Transverse colon (tissue), 4 donors: Measurements from ENCODE around the gene MYO7A. TPM values are rescaled to one million over a fixed set of nuclear protein-coding genes. Genes with fewer than 3 reads are reported as not detected.

ENCODE experiments used
- DNase-seq: peaks from one replicate; pipeline ENCODE4 v3.0.0-alpha.2; 2019
- H3K27ac ChIP-seq, 4 donors: fragments of 200-600 bp; sonication (generic); 2 replicates each; pipeline ENCODE4 v1.5.1; 2016 to 2018; ENCODE audit warnings: inconsistent platforms in 4 of 4
- H3K27me3 ChIP-seq: fragments of 200-600 bp; sonication (generic); 2 replicates; pipeline ENCODE4 v1.5.1; 2017; ENCODE audit warnings: inconsistent platforms
- H3K36me3 ChIP-seq, 4 donors: fragments of 200-600 bp; sonication (generic); 2 replicates each; pipeline ENCODE4 v1.5.1; 2017 to 2019; ENCODE audit warnings: inconsistent platforms in 4 of 4
- H3K4me1 ChIP-seq, 4 donors: fragments of 200-600 bp; sonication (generic); 2 replicates each; pipeline ENCODE4 v1.5.1; 2017 to 2020; ENCODE audit warnings: inconsistent platforms in 4 of 4
- H3K4me3 ChIP-seq, 4 donors: fragments of 200-600 bp; sonication (generic); 1 replicate in 1 of 4; 2 replicates in 3 of 4; pipeline versions ENCODE4 v1.5.1 to v1.6.1; 2017 to 2019; ENCODE audit warnings: inconsistent platforms in 4 of 4
- H3K9me3 ChIP-seq, 2 donors: fragments of 200-600 bp; sonication (generic); 2 replicates each; pipeline ENCODE4 v1.5.1; 2017 to 2019; ENCODE audit warnings: inconsistent platforms in 2 of 2
- EP300 ChIP-seq: sonication (generic); formaldehyde crosslinking; IDR thresholded peaks from one replicate; pipeline ENCODE4 v1.6.1; 2017; ENCODE audit warnings: antibody characterized with exemption, low read depth
- POLR2A ChIP-seq: fragments of 450-650 bp; IDR thresholded peaks from one replicate; pipeline ENCODE4 v1.6.1; 2016; ENCODE audit warnings: antibody characterized with exemption, mild to moderate bottlenecking, moderate library complexity
- POLR2AphosphoS5 ChIP-seq, 3 donors: sonication (generic); formaldehyde crosslinking; IDR thresholded peaks; one replicate each; pipeline ENCODE4 v1.6.1; 2016; ENCODE audit warnings: antibody characterized with exemption in 3 of 3
- WGBS, 2 donors: methylation state at CpG; one replicate each; pipeline ENCODE4 v1.1.5; 2018; ENCODE audit warnings: low coverage in 1 of 2; 5-methylcytosine and 5-hydroxymethylcytosine counted together
- in situ Hi-C, 4 donors: fragments of 200-750 bp; cut with MboI; loops; one replicate each; pipeline versions ENCODE4 v1.15.0 to v1.15.1; 2017; ENCODE audit warnings: low sequenced_read_pairs in 3 of 4, low pct_ligation_motif_present in 1 of 4, low pct_unique_long_range_greater_than_20kb in 1 of 4
- intact Hi-C: fragments of 100-400 bp; cut with DNase I; formaldehyde crosslinking; loops from one replicate; pipeline ENCODE4 v1.15.1; 2023; ENCODE audit warnings: low total_unique reads
- total RNA-seq, 4 donors: library from RNA; depleted of rRNA; stranded (reverse); fragments of >200 nt; gene quantifications; one replicate each; pipeline ENCODE4 v1.1.0, GENCODE V29; 2016
- TF ChIP-seq, protein P1 (sequence below), 5 experiments: fragments of 200-600 bp in 3 of 5; fragments of 450-650 bp in 2 of 5; sonication (generic) in 3 of 5; IDR thresholded peaks; 1 replicate in 2 of 5; 2 replicates in 3 of 5; pipeline ENCODE4 v1.5.1; 2016 to 2017; ENCODE audit warnings: antibody characterized with exemption in 5 of 5, inconsistent platforms in 3 of 5, mild to moderate bottlenecking in 2 of 5, moderate library complexity in 1 of 5

Gene MYO7A
- total RNA-seq, 4 donors from 2014 or later = 4.6 to 11.2 (median 5.5) TPM

DNA sequence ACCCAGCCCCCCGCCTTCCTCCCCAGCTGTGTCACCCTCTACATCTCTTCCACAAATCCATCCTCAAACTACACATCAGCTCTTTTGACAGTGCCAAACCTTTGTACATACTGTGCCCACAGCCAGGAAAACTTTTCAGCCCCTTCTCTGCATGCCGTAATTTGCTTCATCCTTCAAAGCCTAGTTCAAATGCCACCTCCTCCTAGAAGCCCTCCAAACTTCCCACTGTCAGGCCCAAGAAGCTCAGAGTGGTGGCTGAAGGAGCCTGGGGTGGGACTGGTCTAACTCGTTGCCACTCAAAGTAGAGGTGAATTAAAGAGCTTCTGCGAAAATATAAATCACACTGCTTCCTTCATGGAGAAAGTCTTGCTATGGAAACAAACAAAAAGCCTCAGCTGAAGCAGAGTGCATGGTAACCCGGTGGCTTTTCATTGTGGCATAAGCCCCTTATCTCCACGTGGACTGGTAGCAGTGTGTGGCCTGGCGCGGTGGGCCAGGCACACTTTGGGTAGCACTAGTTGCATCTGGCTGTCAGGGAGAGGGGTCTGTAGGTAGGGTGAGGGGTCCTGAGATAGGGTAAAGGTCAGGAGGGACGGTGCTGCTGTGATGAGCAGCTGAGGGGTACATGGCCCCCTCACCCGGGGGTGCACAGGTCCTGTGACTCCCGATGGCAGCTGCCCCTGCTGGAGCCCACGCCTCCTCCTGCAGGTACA is 76.9 kb downstream of the MYO7A start:
- Histone ChIP-seq H3K4me3 (no peak overlapping the region), H3K9me3 (no peaks in the 10 kb centered on the region), H3K27me3 (no peaks in the 10 kb centered on the region), H3K4me1 (no peaks in the 10 kb centered on the region), H3K36me3 (no peaks in the 10 kb centered on the region), H3K27ac (no peak overlapping the region)
- in situ Hi-C loops (no loop called here), intact Hi-C loops (no loop called here)
- TF ChIP-seq, protein P1, sequence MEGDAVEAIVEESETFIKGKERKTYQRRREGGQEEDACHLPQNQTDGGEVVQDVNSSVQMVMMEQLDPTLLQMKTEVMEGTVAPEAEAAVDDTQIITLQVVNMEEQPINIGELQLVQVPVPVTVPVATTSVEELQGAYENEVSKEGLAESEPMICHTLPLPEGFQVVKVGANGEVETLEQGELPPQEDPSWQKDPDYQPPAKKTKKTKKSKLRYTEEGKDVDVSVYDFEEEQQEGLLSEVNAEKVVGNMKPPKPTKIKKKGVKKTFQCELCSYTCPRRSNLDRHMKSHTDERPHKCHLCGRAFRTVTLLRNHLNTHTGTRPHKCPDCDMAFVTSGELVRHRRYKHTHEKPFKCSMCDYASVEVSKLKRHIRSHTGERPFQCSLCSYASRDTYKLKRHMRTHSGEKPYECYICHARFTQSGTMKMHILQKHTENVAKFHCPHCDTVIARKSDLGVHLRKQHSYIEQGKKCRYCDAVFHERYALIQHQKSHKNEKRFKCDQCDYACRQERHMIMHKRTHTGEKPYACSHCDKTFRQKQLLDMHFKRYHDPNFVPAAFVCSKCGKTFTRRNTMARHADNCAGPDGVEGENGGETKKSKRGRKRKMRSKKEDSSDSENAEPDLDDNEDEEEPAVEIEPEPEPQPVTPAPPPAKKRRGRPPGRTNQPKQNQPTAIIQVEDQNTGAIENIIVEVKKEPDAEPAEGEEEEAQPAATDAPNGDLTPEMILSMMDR (IDR thresholded peaks at IDR 0.05) = no peak
- no peak for TF ChIP-seq POLR2A
- TF ChIP-seq EP300 = no peak
- no peak for TF ChIP-seq POLR2AphosphoS5 (IDR thresholded peaks at IDR 0.05)
- WGBS, 2 donors = 83 to 88% methylated on average over 6 to 12 of the region's 12 CpGs
- no peak for DNase-seq

DNA sequence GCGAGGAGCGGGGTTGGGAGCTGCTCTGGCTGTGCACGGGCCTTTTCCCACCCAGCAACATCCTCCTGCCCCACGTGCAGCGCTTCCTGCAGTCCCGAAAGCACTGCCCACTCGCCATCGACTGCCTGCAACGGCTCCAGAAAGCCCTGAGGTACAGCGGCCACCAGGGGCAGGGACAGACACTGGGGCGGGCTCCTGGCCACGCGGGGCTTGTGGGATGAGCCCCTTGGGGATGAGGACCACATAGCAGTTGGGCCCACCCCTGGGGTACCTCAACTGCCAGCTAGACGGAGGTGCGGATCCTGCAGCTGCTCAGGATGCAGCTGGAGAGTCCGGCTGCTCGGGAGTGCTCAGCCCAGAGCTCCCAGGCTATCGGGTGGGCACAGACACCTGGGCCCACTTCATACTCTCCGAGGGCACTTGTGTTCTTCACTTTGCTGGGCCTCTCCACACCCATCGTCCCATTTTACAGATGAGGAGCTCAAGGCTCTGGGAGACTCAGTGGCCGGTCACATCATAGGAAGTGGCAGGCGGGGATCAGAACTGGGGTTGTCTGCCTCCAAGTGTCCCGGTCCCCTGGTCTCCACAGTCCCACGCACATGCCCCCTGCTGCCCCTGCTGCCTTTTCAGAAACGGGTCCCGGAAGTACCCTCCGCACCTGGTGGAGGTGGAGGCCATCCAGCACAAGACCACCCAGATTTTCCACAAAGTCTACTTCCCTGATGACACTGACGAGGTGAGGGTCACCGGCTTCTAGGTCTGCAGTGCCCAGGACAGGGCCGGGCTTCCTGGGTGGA is 77.6 kb downstream of the MYO7A start:
- 80 to 81% methylated on average over 1 to 23 of the region's 30 CpGs for WGBS, 2 donors
- H3K27ac ChIP-seq = no peak overlapping the region
- H3K9me3 ChIP-seq = no peaks in the 10 kb centered on the region
- H3K27me3 ChIP-seq = no peaks in the 10 kb centered on the region
- no peak for DNase-seq
- intact Hi-C loops = no loop called here
- no peak overlapping the region for H3K4me3 ChIP-seq
- no peaks in the 10 kb centered on the region for H3K36me3 ChIP-seq
- no peaks in the 10 kb centered on the region for H3K4me1 ChIP-seq
- in situ Hi-C loops = no loop called here
- TF ChIP-seq EP300 = no peak
- no peak for TF ChIP-seq POLR2AphosphoS5 (IDR thresholded peaks at IDR 0.05)
- TF ChIP-seq POLR2A = no peak
- TF ChIP-seq, protein P1 (IDR thresholded peaks at IDR 0.05) = no peak

DNA sequence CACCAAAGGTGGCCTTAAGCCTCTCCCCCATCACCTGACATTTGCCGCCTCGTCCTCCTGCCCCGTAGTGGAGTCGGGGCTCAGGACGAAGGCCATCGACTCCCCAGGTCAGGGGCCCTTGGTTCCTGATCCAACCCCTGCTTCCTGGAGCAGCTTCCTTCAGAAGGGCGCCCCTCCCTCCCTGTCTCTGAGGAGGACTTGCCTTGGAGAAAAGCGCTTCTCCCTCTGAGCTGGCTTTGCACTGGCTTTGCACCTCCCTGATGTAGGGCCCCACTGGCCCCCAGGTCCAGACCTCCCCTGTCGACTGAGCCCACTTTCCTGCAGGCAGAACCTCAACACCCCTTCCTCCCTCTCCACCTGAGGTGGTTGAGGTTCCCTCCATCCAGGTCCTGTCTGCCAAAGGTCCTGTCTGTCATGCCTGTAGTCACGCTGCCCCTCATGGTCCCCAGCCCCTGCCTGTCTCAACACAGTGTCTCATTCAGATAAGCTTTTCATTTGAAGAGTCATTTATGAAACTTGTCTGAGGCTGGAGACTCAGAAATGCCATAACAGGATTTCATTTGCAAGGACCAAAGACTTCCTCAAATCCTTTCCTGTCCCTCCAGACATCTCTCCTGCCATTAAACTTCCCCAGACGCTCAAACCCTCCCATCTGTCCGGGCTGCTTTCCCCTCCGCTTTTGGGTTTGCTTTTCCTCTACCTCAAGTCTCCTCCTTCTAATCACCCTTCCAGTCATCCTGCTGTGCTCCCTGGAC is 78.4 kb downstream of the MYO7A start:
- H3K27ac ChIP-seq = no peak overlapping the region
- H3K9me3 ChIP-seq = no peaks in the 10 kb centered on the region
- H3K4me1 ChIP-seq = no peaks in the 10 kb centered on the region
- no peaks in the 10 kb centered on the region for H3K36me3 ChIP-seq
- DNase-seq = no peak
- TF ChIP-seq EP300 (no peak), POLR2AphosphoS5 (IDR thresholded peaks at IDR 0.05) (no peak), POLR2A (no peak)
- TF ChIP-seq, protein P1 (IDR thresholded peaks at IDR 0.05) = no peak
- in situ Hi-C loops = no loop called here
- H3K4me3 ChIP-seq = no peak overlapping the region
- 69 to 72% methylated on average over 8 to 13 of the region's 13 CpGs for WGBS, 2 donors
- no peaks in the 10 kb centered on the region for H3K27me3 ChIP-seq
- intact Hi-C loops = no loop called here

DNA sequence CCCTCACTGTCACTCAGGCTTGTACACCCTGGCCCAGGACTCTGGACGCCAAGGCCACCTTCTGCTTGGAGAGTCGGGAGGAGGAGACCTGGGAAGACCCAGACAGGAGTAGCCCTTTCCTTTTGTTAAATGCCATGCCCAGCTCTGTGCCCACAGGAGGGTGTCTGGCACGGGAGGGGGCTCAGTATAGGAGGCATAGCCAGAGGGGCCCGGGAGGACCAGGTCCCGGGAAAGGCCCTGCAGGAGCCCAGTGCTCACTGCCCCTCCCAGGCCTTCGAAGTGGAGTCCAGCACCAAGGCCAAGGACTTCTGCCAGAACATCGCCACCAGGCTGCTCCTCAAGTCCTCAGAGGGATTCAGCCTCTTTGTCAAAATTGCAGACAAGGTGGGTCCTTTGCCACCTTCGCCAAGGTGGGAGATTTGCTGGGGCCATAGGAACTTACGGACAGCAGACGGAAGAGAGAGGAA is 79.0 kb downstream of the MYO7A start:
- H3K27me3 ChIP-seq = no peaks in the 10 kb centered on the region
- in situ Hi-C loops = no loop called here

More for the DNA sequence above, 79.0 kb downstream of the MYO7A start:
- no peak overlapping the region for H3K27ac ChIP-seq
- no peak for DNase-seq
- H3K4me3 ChIP-seq = no peak overlapping the region
- intact Hi-C loops = no loop called here
- H3K4me1 ChIP-seq = no peaks in the 10 kb centered on the region
- no peaks in the 10 kb centered on the region for H3K36me3 ChIP-seq
- no peaks in the 10 kb centered on the region for H3K9me3 ChIP-seq
- no peak for TF ChIP-seq EP300
- TF ChIP-seq, protein P1 (IDR thresholded peaks at IDR 0.05) = no peak
- TF ChIP-seq POLR2AphosphoS5 (IDR thresholded peaks at IDR 0.05) = no peak
- WGBS, 2 donors = 85% methylated on average over 10 of the region's 10 CpGs; no CpG with 5 or more reads in 1 of the 2 donors
